NOMO-1 treated with dmso at 0.1 percent for 144 hours (cell line): Measurements from ENCODE around the gene TBC1D13.
"Not testable (repeated sequence)": the region's sequence is repeated elsewhere in the genome, so short reads cannot be mapped to it uniquely, and the experiment has no call there.

Experiments used
- DNase-seq: peaks from one replicate; lab custom pipeline; 2025; ENCODE audit not compliant: unreplicated experiment; lab: John Stamatoyannopoulos, UW

TBC1D13 gene, protein sequence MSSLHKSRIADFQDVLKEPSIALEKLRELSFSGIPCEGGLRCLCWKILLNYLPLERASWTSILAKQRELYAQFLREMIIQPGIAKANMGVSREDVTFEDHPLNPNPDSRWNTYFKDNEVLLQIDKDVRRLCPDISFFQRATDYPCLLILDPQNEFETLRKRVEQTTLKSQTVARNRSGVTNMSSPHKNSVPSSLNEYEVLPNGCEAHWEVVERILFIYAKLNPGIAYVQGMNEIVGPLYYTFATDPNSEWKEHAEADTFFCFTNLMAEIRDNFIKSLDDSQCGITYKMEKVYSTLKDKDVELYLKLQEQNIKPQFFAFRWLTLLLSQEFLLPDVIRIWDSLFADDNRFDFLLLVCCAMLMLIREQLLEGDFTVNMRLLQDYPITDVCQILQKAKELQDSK

DNA sequence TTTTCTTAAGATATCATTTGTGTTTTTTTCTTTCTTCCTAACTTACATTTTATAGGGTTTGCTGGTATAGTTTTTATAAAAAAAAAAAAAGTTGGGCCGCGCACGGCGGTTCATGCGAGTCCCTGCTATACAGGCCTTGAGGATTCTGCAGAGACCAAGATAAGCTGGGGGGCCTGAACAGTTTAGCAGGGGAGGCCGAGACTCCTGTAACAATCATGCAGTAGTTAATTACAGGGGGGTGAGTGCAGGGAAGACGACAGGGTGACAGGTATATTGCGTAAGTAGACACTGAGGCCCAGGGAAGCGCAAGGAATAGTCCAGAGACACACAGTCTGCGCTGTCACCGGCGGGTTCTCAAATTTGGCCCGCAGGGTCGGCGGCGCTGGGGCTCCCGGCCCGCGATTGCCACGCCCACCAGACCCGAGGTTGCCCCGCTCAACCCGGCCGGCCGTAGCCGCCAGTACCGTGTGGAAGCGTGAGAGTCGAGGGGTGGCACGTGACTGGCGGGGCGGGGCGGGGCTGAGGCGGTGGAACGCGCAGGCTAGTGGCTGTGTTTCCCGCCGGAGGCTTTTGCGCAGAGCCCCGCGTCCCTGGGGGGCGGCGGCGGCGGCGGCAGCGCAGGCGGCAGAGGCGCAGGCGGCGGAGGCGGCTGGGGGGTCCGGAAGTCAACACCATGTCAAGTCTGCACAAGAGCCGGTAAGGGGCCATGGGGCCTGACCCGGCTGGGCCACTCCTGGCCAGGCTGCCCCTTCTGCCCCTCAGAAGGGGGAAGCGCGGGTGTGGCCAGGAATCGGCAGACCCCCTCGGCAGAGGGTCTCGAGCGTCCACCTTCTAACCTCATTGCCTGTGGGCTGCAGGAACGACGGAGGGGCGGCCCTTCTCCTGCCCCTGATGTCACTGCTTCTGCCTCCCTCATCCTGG is at the start of gene TBC1D13:
Gene TBC1D13, plus strand, starts transcription at position 573 of the 921 bp plus-strand sequence. Its CDS starts 101 bp downstream, at position 674.
- peak; percentile 96 for DNase-seq

- no peak for DNase-seq
Measured at GRCh38 chr9:128742401-128742800, 44.7 kb upstream of the TBC1D13 start.

- no peak for DNase-seq
Measured at GRCh38 chr9:128743421-128743820, 43.6 kb upstream of the TBC1D13 start.

GRCh38 chr9:128747241-128747640 is 39.8 kb upstream of the TBC1D13 start:
- no peak for DNase-seq

DNA sequence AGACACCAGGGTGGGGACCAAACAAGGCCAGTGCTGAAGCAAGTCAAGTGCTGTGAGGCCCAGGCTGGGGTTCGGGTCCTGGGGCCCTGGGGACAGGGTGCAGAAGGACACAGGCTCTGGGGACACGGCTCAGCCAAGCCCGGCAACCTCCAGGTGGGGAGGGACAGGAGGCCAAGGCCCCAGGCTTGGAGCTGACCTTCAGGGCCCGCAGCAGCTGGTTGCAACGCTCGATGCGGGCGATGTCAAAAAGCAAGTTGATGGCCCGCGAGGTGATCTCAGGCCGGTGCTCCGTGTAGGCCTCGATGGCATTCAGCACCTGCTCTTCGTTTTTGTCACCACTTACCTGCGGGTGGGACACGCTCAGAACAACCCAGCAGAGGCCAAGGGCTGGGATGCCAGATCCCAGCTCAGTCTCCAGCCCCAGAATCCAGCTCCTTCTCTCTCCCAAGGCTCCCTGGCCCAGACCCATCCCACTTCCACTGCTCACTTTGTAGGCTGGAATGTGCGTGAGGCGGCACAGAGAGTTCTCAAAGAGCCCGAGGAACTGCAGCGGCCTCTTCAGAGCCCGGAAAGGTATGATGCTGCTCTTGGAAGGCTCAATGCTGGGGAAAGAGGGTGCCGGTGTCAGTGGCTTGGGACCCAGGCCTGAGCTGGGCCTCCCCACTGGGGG is 36.0 kb upstream of the TBC1D13 start:
- DNase-seq: no peak

DNA sequence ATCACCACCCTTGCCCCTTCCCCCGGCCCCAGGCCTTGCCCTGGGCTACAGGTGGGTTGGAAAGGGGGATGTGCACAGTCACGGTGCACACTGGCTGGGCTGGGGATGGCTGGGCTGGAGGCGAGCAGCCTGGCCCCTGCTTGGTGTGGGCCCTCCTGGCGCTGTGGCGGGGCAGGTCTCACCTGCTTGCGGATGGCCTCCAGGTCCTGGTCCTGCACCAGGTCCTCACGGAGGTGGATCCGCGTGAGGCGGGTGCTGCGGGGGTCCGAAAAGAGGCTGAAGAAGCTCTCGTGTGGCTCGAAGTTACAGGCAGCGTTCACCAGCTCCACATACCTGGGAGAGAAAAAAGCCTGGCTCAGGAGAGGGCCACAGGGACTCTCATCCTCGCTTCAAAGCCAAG is 33.4 kb upstream of the TBC1D13 start:
- DNase-seq: no peak

DNA sequence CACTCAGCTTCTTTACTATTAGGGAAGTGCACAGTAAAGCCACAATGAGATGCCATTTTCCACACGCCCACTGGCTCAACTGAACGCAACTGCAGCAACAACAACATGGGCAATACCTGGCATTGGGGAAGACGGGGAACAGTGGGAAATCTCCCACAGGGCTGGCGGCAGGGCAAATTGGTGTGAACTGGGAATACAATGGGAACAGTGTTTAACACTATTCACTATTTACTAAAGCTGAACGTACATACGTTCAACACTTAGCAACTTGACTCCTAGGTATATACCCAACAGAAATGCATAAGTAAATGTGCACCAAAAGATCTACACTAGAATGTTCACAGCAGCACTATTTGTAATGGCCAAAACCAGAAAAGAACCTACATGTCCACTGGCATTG is 29.5 kb upstream of the TBC1D13 start:
- no peak for DNase-seq

- DNase-seq: no peak
Measured at GRCh38 chr9:128762671-128763449, 24.2 kb upstream of the TBC1D13 start.

- no peak for DNase-seq
Measured at GRCh38 chr9:128764361-128764760, 22.7 kb upstream of the TBC1D13 start.

DNA sequence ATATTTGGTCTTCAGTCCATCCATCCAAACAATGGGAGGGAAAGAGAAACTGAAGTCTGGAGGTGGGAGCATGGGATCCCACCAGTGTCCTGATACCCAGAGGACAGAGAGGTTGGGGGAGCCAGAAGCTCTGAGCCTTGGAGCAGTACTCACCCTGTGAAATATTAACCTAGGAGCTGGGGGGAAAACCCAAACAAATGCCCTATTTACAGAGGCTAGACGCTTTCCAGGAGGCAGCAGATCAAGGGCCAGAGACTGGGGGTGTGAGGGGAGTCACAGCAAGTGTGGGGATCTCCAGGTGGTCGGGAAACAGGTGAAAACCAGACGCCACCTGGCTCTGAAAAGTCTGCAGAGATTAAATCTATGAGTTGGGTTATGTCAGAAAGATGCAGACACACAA is 21.6 kb upstream of the TBC1D13 start:
- DNase-seq: no peak

DNA sequence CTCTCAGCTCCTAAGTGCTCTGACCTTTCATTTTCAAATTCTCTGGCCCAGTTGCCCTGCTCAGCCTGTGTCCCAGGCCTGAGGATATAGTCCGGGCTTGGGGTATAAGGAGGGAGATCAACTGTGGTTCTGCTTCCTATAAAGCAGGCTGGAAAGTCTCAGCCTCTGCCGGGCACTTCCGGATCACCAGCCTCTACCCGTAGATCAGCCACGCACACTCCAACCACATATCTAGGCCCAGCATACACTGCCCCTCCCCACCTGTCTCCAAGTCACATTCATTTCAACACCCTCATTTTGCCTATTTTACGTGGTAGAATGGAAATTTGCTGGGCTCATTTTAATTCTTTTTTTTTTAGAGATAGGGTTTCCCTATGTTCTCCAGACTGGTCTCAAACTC is 18.4 kb upstream of the TBC1D13 start:
- no peak for DNase-seq

DNA sequence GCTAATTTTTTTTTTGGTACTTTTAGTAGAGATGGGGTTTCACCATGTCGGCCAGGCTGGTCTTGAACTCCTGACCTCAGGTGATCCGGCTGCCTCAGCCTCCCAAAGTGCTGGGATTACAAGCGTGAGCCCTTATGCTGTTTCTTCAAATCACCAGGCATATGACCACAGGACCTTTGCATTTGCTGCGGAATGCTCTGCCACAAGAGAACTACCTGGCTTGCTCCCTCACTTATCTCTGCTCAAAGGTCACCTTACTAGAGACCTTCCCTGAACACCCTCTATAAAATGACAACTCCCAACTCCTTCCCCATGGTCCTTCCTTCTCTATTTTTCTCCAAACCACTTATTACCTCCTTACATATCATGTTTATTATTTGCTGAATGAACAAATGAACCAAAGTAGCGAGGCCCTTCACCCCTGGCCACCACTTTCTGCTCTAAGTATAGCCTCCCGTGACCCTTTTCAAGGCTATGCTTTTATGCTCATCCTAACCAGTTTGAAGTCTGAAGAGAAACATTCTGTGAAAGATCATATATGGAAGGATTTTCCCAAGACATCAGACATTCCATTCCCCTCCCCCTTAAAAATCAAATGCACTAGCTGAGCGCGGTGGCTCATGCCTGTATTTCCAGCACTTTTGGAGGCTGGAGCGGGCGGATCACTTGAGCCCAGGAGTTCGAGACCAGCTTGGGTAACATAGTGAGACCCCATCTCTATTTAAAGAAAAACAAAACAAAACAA is 16.6 kb upstream of the TBC1D13 start:
- no peak for DNase-seq

DNA sequence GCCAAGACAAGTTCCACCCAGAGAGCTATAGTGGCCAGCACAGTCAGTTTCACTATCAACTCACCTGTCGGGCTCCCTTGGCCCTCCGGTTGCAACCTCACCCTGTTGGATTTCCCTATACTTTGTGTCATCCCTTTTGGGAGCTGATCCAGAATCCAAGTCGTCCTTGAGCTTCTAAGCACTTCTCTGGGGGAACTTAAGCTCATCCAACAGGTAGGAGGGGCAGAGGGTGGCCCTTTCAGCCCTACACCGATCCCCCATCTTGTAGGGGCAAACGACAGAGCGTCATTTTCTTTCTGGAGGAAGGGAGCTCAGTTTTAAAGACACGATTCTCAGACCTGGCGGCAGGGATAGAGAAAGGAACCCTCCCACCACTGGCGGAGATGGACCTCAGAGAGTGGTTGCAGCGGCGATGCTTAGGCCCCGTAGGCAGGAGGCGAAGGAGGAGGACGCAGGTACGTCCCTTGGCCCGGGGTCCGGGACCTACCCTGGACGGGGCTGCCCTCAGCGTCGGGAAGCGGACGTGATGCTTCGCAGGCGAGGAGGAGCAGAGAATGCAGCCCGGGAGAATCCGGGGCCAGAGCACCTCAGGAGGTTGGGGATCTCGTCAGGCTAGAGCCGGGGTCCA is 15.8 kb upstream of the TBC1D13 start:
- DNase-seq: no peak

DNA sequence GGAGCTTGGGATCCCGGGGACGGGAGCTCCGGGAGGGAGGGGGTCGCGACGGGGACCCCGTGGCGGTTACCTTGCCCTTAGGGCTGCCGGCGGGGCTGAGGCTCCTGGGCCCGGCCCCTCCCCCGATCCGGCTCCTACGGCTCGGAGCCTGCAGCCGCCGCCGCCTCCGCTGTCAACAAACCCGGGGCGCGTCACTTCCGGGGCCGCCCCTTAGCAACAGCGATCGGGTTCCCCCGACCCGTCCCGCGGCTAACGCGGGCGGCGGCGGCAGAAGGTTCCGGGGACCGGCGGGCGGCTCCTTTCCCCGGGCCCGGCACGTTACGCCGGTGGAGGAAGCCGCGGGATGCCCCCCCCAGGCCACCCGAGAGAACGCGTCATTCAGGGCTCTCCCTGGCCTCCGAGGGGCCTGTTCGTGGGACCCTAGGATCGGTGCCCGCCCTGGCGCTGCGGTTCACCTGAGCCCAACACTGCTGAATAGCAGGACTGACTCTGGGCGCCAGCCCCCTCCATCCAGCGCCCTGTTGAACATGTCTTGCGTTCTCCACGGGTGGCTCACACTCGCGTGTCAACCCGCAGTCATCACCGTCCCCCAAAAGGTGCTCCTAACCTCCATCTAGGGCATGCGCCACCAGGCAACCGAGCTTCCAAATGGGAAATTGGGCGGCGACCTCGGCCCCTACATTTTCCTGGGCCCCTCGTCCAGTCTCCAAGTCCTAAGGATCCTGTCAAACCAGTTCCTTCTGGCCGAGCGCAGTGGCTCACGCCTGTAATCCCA is 15.1 kb upstream of the TBC1D13 start, which contains the start of gene ZER1:
Gene ZER1, minus strand, starts transcription at position 183 of the 775 bp plus-strand sequence. CDS start 16,362 bp downstream, outside the sequence.
- peak; percentile 76 for DNase-seq

- DNase-seq: no peak
Measured at GRCh38 chr9:128773049-128773448, 14.0 kb upstream of the TBC1D13 start.

GRCh38 chr9:128774804-128775203 is 12.2 kb upstream of the TBC1D13 start:
- DNase-seq: no peak

- not testable (repeated sequence) for DNase-seq
Measured at GRCh38 chr9:128780093-128780492, 7.0 kb upstream of the TBC1D13 start.
